T-helper 17 cell (primary cell): ENCODE data around the gene PRPF6. TPM values are rescaled to one million over a fixed set of nuclear protein-coding genes. Genes with fewer than 3 reads are reported as not detected.

Source experiments
- ATAC-seq: fragments of 150-1000 bp; cut with Tn5 transposase; 2 replicates; pipeline ENCODE4 v1.10.0; 2021; ENCODE audit warnings: mild to moderate bottlenecking, moderate library complexity
- DNase-seq, 3 donors: peaks; one replicate each; pipeline versions ENCODE4 v3.0.0 to v3.0.0-alpha.2; 2020 to 2021
- H3K9me3 ChIP-seq: one replicate; pipeline ENCODE4 v1.7.0; 2013; ENCODE audit warnings: low read length, mild to moderate bottlenecking; ENCODE audit not compliant: control insufficient read depth, poor library complexity, severe bottlenecking
- H3K27ac Mint-ChIP-seq: one replicate; pipeline ENCODE4 v1.8.0; 2022; ENCODE audit warnings: mild to moderate bottlenecking, moderate library complexity, mixed read lengths
- H3K27me3 Mint-ChIP-seq: one replicate; pipeline ENCODE4 v1.8.0; 2022; ENCODE audit warnings: mixed read lengths
- H3K36me3 Mint-ChIP-seq: one replicate; pipeline ENCODE4 v1.8.0; 2022; ENCODE audit warnings: low read depth, mixed read lengths
- H3K4me1 Mint-ChIP-seq: one replicate; pipeline ENCODE4 v1.8.0; 2022; ENCODE audit warnings: mild to moderate bottlenecking, mixed read lengths
- H3K4me3 Mint-ChIP-seq: one replicate; pipeline ENCODE4 v1.8.0; 2022; ENCODE audit warnings: mild to moderate bottlenecking, moderate library complexity, mixed read lengths
- total RNA-seq, 4 donors: library from RNA in 2 of 4; stranded (reverse) in 2 of 4; gene quantifications; one replicate each; pipeline ENCODE4 v1.2.3 and lab custom pipeline; 2022 to 2026

PRPF6 gene
- total RNA-seq, 2 donors from 2014 or later: 63.8 to 64.9 TPM

DNA sequence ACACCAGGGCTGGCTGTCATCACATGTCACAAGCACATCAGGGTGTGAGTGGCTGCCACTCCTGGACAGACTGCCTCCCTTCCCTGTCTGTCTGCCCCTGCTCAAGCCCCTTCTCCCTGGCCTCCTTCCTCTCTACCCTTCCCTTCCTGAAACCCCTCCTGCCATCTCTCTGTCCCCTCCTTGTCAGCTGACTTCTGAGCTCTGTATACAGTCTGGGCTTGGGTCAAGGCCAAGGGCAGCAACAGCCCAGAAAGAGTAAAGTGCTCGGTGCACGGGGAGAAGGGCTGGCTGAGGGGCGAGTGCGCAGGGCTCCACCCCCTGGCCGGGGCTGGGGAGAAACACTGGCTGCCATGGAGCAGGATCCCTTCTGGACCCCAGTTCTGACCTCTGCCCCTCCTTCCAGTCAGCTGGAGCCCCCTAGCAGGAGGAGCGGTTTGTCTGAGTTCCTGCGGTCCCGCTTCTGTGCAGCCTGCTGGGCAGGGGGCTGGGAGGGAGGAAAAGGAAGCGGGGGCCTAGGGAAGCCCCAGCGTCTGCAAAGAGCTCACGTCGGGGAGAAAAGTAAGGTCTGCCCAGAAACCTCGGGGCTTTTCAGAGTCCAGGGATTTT, 101.3 kb downstream of the PRPF6 start:
- Mint-ChIP-seq H3K4me1 (peaks cover 33% of the 10 kb centered on the region), H3K27ac (peak overlapping the region; percentile 89), H3K4me3 (peak overlapping the region; percentile 85), H3K36me3 (no peaks in the 10 kb centered on the region), H3K27me3 (no peaks in the 10 kb centered on the region)
- ATAC-seq (no peak), DNase-seq (no peak)
- H3K9me3 ChIP-seq: no peaks in the 10 kb centered on the region

Other genes with a start within 250 kb of the PRPF6 start
- 100 to 1,000 TPM; 156 to 179 TPM for gene LIME1, start 244.5 kb upstream of the PRPF6 start, total RNA-seq
- 100 to 1,000 TPM in 1 of 2 donors, 10 to 100 TPM in 1; 98.1 to 103 TPM for gene SLC2A4RG, start 241.4 kb upstream of the PRPF6 start, total RNA-seq
- gene ZBTB46, start 149.9 kb upstream of the PRPF6 start, total RNA-seq: under 1 TPM; 0.21 to 0.72 TPM
- not detected for gene ABHD16B, start 119.6 kb upstream of the PRPF6 start, total RNA-seq
- gene TPD52L2, start 115.9 kb upstream of the PRPF6 start, total RNA-seq: 10 to 100 TPM; 26.9 to 29.9 TPM
- gene DNAJC5, start 86.0 kb upstream of the PRPF6 start, total RNA-seq: 10 to 100 TPM; 35.7 to 39.0 TPM
- gene UCKL1, start 24.7 kb upstream of the PRPF6 start, total RNA-seq: 10 to 100 TPM; 41.6 to 42.5 TPM
- gene ZNF512B, start 11.2 kb upstream of the PRPF6 start, total RNA-seq: 10 to 100 TPM; 17.9 to 18.8 TPM
- gene SAMD10, start 1.5 kb upstream of the PRPF6 start, total RNA-seq: 10 to 100 TPM; 17.2 to 20.2 TPM
- gene C20orf204, start 55.0 kb downstream of the PRPF6 start, total RNA-seq: 10 to 100 TPM in 1 of 2 donors, 1 to 10 TPM in 1; 7.8 to 10.4 TPM
- not detected for gene SOX18, start 68.5 kb downstream of the PRPF6 start, total RNA-seq
- gene TCEA2, start 82.1 kb downstream of the PRPF6 start, total RNA-seq: 10 to 100 TPM; 20.0 to 21.0 TPM
- gene RGS19, start 98.4 kb downstream of the PRPF6 start, total RNA-seq: 10 to 100 TPM; 42.8 to 50.9 TPM
- gene OPRL1, start 99.0 kb downstream of the PRPF6 start, total RNA-seq: 1 to 10 TPM; 1.4 to 2.7 TPM
- not detected for gene LKAAEAR1, start 103.3 kb downstream of the PRPF6 start, total RNA-seq
- not detected for gene NPBWR2, start 126.4 kb downstream of the PRPF6 start, total RNA-seq
- not detected for gene MYT1, start 183.3 kb downstream of the PRPF6 start, total RNA-seq